ENCODE measurements around the gene SRSF12. TPM values are rescaled to one million over a fixed set of nuclear protein-coding genes. Genes with fewer than 3 reads are reported as not detected.

The SRSF12 gene
- total RNA-seq, 4 donors from 2014 or later: 0.19 to 0.44 (median 0.38) TPM

DNA sequence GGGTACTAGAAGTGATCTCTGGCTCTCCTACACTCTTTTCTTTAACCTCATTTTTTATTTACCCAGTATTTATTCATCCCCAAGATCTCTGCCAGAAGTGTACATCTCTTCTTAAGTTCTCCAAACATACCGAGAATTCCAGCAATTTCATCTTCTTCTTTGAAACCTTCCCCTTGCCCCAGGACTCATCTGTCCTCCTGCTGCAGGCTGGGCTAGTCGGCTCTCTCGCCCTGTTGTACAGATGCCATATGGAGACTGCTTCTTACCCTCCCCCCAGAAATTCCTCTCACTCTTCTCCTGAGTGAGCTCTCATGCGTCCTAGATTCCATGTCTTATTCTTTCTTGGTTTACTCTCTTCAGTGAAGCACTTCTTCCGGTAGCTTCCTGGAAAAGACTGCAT is 59.2 kb downstream of the SRSF12 start:
- Histone ChIP-seq H3K4me3 (no peak overlapping the region), H3K27ac (no peak overlapping the region), H3K27me3 (no peaks in the 10 kb centered on the region), H3K36me3 (no peaks in the 10 kb centered on the region), H3K4me1 (no peaks in the 10 kb centered on the region), H3K9me3 (no peaks in the 10 kb centered on the region)
- intact Hi-C loops (cut with DNase I): no loop called here
- no peak for TF ChIP-seq POLR2A (IDR thresholded peaks at IDR 0.05)
- TF ChIP-seq, protein P1, sequence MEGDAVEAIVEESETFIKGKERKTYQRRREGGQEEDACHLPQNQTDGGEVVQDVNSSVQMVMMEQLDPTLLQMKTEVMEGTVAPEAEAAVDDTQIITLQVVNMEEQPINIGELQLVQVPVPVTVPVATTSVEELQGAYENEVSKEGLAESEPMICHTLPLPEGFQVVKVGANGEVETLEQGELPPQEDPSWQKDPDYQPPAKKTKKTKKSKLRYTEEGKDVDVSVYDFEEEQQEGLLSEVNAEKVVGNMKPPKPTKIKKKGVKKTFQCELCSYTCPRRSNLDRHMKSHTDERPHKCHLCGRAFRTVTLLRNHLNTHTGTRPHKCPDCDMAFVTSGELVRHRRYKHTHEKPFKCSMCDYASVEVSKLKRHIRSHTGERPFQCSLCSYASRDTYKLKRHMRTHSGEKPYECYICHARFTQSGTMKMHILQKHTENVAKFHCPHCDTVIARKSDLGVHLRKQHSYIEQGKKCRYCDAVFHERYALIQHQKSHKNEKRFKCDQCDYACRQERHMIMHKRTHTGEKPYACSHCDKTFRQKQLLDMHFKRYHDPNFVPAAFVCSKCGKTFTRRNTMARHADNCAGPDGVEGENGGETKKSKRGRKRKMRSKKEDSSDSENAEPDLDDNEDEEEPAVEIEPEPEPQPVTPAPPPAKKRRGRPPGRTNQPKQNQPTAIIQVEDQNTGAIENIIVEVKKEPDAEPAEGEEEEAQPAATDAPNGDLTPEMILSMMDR (IDR thresholded peaks at IDR 0.05): no peak
- DNase-seq: no peak
- WGBS, 2 donors: 59 to 67% methylated on average over 5 of the region's 5 CpGs

DNA sequence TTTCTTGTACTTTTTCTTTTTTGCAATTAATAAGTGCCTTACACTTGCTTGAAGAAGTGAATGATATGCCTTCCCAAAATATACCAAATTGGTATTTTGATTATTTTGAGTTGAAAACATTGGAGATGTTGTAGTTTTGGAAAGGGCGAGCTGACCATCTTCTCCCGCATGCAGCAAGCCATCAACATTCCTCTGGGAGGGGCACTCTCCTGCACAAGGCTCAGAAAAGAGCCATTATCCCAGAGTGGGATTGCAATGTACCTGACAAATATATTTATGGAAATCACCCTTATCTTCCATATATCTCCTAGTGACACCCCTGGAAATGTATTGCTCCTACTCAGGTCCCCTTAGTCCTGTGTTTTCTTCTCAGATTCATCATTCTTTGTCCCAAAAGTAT is 60.1 kb downstream of the SRSF12 start:
- H3K27ac ChIP-seq: no peak overlapping the region
- intact Hi-C loops (cut with DNase I): no loop called here
- H3K4me1 ChIP-seq: no peaks in the 10 kb centered on the region
- no peak overlapping the region for H3K4me3 ChIP-seq
- no peaks in the 10 kb centered on the region for H3K27me3 ChIP-seq
- H3K9me3 ChIP-seq: no peaks in the 10 kb centered on the region
- no peak for DNase-seq
- TF ChIP-seq, protein P1 (IDR thresholded peaks at IDR 0.05): no peak
- TF ChIP-seq POLR2A (IDR thresholded peaks at IDR 0.05): no peak
- no peaks in the 10 kb centered on the region for H3K36me3 ChIP-seq
- WGBS, 2 donors: 74 to 86% methylated on average over 2 of the region's 2 CpGs

- Histone ChIP-seq H3K27ac (no peak overlapping the region), H3K4me3 (no peak overlapping the region), H3K4me1 (peaks cover 6 to 18% (median 6%) of the 10 kb centered on the region in 3 donors), H3K27me3 (no peaks in the 10 kb centered on the region), H3K9me3 (no peaks in the 10 kb centered on the region), H3K36me3 (no peaks in the 10 kb centered on the region)
- TF ChIP-seq, protein P1 (IDR thresholded peaks at IDR 0.05): no peak
- TF ChIP-seq POLR2A (IDR thresholded peaks at IDR 0.05): no peak
- 88 to 92% methylated on average over 4 of the region's 4 CpGs for WGBS, 2 donors
- intact Hi-C loops (cut with DNase I): no loop called here
- DNase-seq: no peak
These were observed 63.7 kb downstream of the SRSF12 start for GRCh38 chr6:89054208-89054607.

- H3K27me3 ChIP-seq: no peaks in the 10 kb centered on the region
- no peak overlapping the region for H3K4me3 ChIP-seq
- H3K27ac ChIP-seq: no peak overlapping the region
- no peaks in the 10 kb centered on the region for H3K9me3 ChIP-seq
- peaks cover 6 to 20% (median 6%) of the 10 kb centered on the region in 3 donors for H3K4me1 ChIP-seq
- no peaks in the 10 kb centered on the region for H3K36me3 ChIP-seq
- DNase-seq: no peak
- TF ChIP-seq, protein P1 (IDR thresholded peaks at IDR 0.05): no peak
- no peak for TF ChIP-seq POLR2A (IDR thresholded peaks at IDR 0.05)
- intact Hi-C loops (cut with DNase I): no loop called here
- WGBS, 2 donors: 30 to 33% methylated on average over 3 of the region's 3 CpGs
These were observed 66.2 kb downstream of the SRSF12 start for GRCh38 chr6:89051676-89052075.

GRCh38 chr6:89050697-89051096 is 67.2 kb downstream of the SRSF12 start:
- Histone ChIP-seq H3K4me3 (no peak overlapping the region), H3K36me3 (no peaks in the 10 kb centered on the region), H3K27ac (no peak overlapping the region), H3K27me3 (no peaks in the 10 kb centered on the region), H3K9me3 (no peaks in the 10 kb centered on the region), H3K4me1 (peaks cover 6 to 20% (median 6%) of the 10 kb centered on the region in 3 donors)
- intact Hi-C loops (cut with DNase I): no loop called here
- TF ChIP-seq, protein P1 (IDR thresholded peaks at IDR 0.05): no peak
- TF ChIP-seq POLR2A (IDR thresholded peaks at IDR 0.05): no peak
- DNase-seq: no peak
- 14 to 77% methylated on average over 1 to 3 of the region's 3 CpGs for WGBS, 2 donors

Data from esophagus squamous epithelium (tissue), 5 donors.